ENCODE data around the gene RERE.

The RERE gene

DNA sequence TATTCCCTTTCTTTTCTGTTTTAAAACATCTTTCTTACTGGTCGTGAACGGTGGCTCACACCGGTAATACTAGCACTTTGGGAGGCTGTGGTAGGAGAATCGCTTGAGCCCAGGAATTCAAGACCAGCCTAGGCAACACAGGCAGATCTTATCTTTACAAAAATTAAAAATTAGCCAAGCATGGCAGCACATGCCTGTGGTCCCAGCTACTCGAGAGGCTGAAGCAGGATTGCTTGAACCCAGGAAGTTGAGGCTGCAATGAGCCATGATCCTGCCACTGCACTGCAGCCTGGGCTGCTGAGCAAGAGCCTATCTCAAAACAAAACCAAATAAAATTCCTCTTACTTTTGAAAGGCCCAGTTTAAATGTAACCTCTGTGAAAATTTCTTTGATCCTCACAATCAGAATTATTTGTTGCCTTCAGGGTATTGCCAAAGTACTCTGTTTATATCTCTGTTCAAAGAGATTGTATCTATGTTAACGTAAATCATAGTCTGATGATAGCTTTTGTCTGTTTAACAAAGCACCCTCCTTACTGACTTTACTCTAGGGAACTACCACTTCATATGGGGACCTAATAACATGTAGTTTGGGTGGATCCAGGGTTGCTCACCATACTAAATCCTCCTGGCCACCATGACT, 71.6 kb downstream of the RERE start:
- TF ChIP-seq CTCF (IDR thresholded peaks at IDR 0.05; ENCODE audit: control insufficient read depth, extremely low read depth, insufficient read depth) = no peak
- DNase-seq (ENCODE audit: low read depth) = no peak
- H3K4me3 ChIP-seq (ENCODE audit: low read depth, low read length) = no peak overlapping the region

GRCh38 chr1:8745346-8745745, 72.1 kb downstream of the RERE start:
- no peak overlapping the region for H3K4me3 ChIP-seq (ENCODE audit: low read depth, low read length)
- TF ChIP-seq CTCF (IDR thresholded peaks at IDR 0.05; ENCODE audit: control insufficient read depth, extremely low read depth, insufficient read depth) = no peak
- no peak for DNase-seq (ENCODE audit: low read depth)

DNA sequence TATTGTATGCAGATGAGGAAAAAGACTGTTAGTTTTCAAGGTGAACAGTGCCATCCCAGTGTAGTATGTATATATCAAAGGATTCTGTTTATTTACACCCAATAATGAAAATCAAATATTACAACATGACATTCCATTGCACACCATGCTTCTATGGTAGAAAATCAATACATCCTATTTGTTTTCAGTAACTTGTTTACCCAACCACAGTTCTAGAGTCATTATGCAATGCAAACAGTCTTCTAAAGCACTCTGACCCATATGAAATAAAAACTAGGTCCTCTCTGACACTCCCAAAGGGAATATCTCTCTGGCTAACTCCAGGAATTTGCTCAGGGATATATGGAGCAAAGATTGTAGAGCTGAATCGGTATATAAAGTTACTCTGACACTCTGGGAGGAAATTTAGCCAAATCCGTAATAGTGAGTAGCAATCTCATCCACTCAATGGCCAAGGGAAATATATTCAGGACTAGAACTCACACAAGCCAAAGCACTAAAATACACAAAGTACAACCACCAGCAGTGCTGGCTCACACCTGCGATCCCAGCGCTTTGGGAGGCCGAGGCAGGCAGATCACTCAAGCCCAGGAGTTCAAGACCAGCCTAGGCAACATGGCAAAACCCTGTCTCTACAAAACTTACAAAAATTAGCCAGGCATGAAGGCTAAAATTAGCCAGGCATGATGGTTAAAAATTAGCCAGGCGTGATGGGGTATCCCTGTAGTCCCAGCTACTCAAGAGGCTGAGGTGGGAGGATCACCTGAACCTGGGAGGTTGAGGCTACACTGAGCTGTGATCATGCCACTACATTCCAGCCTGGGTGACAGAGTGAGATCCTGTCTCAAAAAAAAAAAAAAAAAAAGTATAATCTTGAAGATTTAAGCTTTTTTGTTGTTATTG, 75.2 kb downstream of the RERE start:
- no peak for TF ChIP-seq CTCF (IDR thresholded peaks at IDR 0.05; ENCODE audit: control insufficient read depth, extremely low read depth, insufficient read depth)
- DNase-seq (ENCODE audit: low read depth) = peak; percentile 67
- no peak overlapping the region for H3K4me3 ChIP-seq (ENCODE audit: low read depth, low read length)

- no peak for TF ChIP-seq CTCF (IDR thresholded peaks at IDR 0.05; ENCODE audit: control insufficient read depth, extremely low read depth, insufficient read depth)
- DNase-seq (ENCODE audit: low read depth) = no peak
- H3K4me3 ChIP-seq (ENCODE audit: low read depth, low read length) = no peak overlapping the region
Observed at GRCh38 chr1:8740034-8740449, 77.4 kb downstream of the RERE start.

DNA sequence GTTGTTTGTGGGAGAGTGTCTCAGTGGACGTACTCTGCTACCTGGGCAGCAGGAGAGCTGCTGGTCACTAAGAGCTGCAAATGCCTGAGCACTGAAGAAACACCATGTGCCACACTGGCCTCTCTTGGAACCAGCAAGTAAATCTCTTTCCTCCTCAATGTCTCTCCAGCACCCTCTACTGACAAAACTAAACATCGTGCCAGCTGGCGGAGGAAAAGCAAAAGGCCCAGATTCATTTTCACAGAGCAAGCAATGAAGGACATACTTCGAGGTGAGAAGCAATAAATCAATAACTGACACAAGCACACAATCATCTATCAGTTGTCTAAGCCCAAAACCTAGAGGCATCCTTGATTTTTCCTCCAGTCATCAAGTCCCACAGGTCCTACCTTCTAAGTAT, 78.1 kb downstream of the RERE start:
- no peak for DNase-seq (ENCODE audit: low read depth)
- no peak for TF ChIP-seq CTCF (IDR thresholded peaks at IDR 0.05; ENCODE audit: control insufficient read depth, extremely low read depth, insufficient read depth)
- no peak overlapping the region for H3K4me3 ChIP-seq (ENCODE audit: low read depth, low read length)

DNA sequence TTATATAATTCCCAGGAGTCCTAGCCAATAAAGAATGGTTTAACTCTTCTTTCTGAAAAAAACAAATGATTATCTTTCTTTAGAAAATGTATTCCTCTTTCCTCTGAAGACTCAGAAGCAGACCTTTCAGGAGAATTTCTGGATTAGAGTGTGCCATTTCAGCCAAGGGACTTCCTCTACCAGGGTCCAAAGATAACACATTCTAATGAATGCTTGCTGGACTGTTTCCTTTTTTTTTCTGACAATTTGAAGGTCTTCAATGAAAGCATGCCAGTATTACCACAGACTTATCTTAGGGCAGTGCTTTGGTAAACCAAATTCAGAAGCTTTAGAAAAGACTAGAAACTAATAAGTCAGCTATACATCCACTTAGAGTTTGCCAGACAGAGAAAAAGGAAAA, 80.5 kb downstream of the RERE start:
- TF ChIP-seq CTCF (IDR thresholded peaks at IDR 0.05; ENCODE audit: control insufficient read depth, extremely low read depth, insufficient read depth) = no peak
- no peak for DNase-seq (ENCODE audit: low read depth)
- H3K4me3 ChIP-seq (ENCODE audit: low read depth, low read length) = no peak overlapping the region
